Fibroblast of pulmonary artery (primary cell): Measurements from ENCODE around the gene TAF4.

Experiments used
- DNase-seq: peaks from one replicate; pipeline ENCODE4 v3.0.0-alpha.2; 2010; ENCODE audit warnings: low read depth
- H3K4me3 ChIP-seq: replicated peaks from 2 replicates; pipeline ENCODE4 v1.5.1; 2011; ENCODE audit warnings: low read depth, mild to moderate bottlenecking, control low read depth, low read length, moderate library complexity
- TF ChIP-seq, protein P1 (sequence below): IDR thresholded peaks from 2 replicates; pipeline ENCODE4 v1.5.1; 2011; ENCODE audit warnings: mild to moderate bottlenecking, control low read depth, low read length, inconsistent platforms; ENCODE audit errors: missing control alignments

The TAF4 gene

DNA sequence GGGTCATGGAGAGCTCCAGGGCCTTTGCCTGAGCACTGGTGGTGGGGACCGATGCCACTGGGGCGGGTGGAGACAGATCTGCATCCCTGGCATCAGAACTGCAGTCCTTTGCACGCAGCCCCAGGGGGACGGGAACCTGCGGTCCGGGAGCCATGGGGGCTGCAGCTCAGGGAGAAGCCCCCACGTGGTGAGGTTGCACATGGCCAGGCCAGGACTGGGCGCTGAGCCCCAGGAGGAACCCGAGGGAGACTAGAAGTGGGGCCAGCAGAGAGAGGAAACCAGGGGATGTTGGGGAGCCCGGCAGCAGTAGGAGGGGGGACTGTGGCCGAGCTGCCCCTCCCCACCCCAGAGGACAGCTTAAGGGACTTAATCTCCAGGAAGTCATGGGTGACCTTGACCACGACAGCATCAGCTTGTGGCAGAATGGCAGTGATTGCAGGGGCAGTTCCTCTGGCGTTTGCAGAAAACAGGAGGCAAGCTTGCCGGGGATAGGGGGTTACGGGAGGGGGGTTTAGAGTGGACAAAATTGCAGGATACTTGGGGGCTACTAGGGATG, 38.6 kb upstream of the TAF4 start:
- TF ChIP-seq, protein P1, sequence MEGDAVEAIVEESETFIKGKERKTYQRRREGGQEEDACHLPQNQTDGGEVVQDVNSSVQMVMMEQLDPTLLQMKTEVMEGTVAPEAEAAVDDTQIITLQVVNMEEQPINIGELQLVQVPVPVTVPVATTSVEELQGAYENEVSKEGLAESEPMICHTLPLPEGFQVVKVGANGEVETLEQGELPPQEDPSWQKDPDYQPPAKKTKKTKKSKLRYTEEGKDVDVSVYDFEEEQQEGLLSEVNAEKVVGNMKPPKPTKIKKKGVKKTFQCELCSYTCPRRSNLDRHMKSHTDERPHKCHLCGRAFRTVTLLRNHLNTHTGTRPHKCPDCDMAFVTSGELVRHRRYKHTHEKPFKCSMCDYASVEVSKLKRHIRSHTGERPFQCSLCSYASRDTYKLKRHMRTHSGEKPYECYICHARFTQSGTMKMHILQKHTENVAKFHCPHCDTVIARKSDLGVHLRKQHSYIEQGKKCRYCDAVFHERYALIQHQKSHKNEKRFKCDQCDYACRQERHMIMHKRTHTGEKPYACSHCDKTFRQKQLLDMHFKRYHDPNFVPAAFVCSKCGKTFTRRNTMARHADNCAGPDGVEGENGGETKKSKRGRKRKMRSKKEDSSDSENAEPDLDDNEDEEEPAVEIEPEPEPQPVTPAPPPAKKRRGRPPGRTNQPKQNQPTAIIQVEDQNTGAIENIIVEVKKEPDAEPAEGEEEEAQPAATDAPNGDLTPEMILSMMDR: no peak
- no peak overlapping the region for H3K4me3 ChIP-seq
- no peak for DNase-seq

DNA sequence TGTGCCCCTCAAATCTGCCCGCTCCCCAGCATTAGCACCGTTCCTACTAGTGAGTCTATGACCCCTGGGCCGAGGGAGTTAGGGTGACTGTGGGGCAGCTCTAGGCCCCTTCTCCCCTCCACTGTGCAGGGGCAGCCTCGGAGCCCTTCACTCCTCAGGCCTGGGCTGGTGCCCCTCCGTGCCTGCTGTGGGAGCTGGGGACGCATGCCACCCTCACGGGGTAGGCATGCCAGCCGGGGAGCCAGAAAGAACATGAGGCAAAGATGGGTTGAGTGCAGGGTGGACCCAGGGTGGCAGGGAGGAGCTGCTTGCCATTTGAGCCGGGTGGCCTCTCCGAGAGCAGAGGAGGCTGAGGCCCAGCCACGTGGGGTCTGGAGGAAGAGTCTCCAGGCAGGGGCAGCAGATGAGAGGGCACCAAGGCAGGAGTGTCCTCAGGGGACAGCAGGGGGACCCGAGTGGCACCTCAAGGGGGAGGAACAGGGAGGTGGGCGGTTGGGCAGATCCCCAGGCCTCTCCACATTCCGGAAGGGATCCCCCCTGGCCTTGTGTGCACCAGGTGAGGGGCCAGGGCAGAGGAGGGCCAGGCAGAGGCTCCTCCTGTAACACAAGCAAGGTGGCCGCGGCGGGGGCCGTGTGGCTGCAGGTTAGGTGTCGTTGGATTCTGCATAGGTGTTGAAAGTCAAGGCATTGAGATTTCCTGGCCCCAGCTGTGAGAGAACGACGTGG, 38.0 kb upstream of the TAF4 start:
- DNase-seq: no peak
- H3K4me3 ChIP-seq: no peak overlapping the region
- TF ChIP-seq, protein P1: no peak

DNA sequence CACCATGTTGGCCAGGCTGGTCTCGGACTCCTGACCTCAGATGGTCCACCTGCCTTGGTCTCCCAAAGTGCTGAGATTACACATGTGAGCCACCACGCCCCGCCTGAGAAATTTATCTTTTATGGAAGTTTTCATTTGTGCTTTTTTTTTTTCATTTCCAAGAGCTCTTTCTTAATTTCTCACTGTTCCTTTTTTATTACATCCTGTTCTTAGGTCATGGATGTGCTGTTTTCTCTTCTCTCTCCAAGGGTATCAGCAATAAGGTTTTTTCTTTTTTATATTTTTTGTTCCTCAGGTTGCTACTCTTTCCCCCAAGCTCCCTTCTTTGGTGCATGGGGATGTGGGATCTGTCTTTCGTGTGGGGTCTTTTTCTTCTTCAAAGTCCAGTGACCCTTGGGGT, 35.4 kb upstream of the TAF4 start:
- no peak for DNase-seq
- TF ChIP-seq, protein P1: no peak
- H3K4me3 ChIP-seq: no peak overlapping the region

DNA sequence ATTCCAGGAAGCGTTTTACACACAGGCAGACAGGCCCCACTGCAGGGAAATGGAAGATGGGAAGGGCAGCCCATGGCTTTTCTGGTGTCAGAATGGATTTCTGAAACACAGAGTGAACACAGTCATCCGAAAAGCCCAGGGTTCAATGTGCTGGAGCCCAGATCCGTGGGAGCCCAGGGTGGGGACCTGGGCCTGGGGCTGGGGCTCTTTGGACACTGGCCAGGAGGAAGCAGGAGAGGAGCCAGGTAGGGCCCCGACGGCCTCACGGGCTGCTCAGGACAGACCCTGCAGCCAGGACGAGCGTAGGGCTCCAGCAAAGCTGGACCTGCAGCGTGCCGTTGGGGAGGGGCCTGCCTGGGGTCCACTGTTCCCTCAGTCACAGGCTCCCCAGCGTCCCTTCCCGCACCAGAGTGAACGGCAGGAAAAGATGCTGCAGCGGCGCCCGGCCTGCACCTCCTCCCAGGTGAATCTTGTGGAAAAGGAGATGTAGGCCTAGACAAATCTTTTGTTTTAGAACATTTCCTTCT, 32.3 kb upstream of the TAF4 start:
- TF ChIP-seq, protein P1: no peak

DNA sequence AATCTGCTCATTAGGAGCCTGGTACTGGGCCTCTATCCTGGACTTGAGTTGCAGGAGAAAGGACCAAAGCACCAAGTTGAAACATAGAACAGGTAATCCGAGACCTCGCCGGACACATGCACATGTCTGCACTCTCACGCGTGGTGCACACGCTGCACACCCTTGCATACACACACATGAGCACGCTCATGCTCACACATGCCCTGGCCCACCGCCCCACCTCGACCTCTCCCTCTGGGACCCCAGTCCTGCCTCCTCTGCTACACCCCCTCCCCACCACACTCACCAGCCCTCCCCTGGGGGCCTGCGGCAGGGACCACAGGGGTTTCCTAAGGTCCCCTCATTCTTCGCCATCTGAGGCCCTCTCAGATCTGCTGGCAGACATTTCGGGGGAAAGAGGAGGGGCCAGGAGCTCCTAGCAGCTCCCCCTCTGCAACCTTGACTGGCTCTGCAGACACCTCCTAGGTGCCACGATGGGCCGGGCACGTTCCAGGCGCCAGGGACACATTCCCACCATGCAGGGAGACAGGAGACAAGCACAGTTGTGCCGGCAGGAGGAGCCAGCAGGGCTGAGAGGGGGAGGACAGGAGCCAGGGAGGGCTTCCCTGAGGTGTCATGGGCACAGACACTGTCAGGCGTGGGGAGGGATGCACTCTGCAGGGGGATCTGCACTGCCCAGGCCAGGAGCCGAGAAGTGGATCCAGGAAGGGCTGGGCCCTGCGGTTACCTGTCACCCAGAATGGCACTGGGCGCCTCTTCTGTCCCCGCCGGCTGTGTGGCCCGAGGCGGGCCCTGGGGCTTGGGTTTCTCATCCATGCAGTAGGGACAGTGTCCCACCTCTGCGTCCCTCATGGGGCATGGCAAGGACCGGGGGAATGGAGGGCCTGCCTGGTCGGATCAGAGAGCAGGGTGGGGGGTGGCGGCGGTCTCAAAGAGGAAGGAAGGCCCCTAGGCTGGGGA, 31.0 kb upstream of the TAF4 start:
- TF ChIP-seq, protein P1: no peak
- H3K4me3 ChIP-seq: no peak overlapping the region
- no peak for DNase-seq

More for the DNA sequence above, 32.3 kb upstream of the TAF4 start:
- DNase-seq: no peak
- no peak overlapping the region for H3K4me3 ChIP-seq

DNA sequence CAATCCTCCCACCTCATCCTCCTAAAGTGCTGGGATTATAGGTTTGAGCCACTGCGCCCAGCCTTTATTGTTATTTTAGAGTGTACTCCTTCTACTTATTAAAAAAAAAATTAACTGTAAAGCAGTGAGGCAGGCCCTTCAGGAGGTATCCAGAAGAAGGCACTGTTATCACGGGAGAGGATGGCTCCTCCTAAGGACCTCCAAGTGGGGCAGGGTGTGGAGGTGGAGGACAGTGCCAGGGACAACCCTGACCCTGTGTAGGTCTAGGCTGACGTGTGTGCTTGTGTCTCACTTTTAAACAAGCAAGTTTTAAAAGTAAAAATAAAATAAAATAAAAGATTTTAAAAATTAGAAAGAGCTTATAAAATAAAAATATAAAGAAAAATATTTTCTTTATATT, 23.7 kb upstream of the TAF4 start:
- TF ChIP-seq, protein P1: no peak
- H3K4me3 ChIP-seq: no peak overlapping the region
- no peak for DNase-seq
